Muscle layer of duodenum (tissue), 2 donors: ENCODE data around the gene PAX9.

Experiments
- H3K27ac ChIP-seq: one replicate; pipeline ENCODE4 v1.7.0; 2013; ENCODE audit warnings: mild to moderate bottlenecking, low read length
- H3K27me3 ChIP-seq: one replicate; pipeline ENCODE4 v1.7.0; 2013; ENCODE audit warnings: low read depth, mild to moderate bottlenecking, control low read depth, low read length
- H3K36me3 ChIP-seq, 2 donors: one replicate each; pipeline ENCODE4 v1.7.0; 2013; ENCODE audit warnings: low read length in 2 of 2, control low read depth in 1 of 2, mild to moderate bottlenecking in 1 of 2; ENCODE audit not compliant: insufficient read depth in 2 of 2, control insufficient read depth in 1 of 2
- H3K4me1 ChIP-seq, 2 donors: one replicate each; pipeline ENCODE4 v1.7.0; 2013; ENCODE audit warnings: low read length in 2 of 2, mild to moderate bottlenecking in 2 of 2, control low read depth in 1 of 2, moderate library complexity in 1 of 2; ENCODE audit not compliant: insufficient read depth in 2 of 2, control insufficient read depth in 1 of 2
- H3K4me3 ChIP-seq, 2 donors: one replicate each; pipeline ENCODE4 v1.7.0; 2013; ENCODE audit warnings: low read length in 2 of 2, low read depth in 1 of 2, mild to moderate bottlenecking in 1 of 2
- H3K9me3 ChIP-seq, 2 donors: one replicate each; pipeline ENCODE4 v1.7.0; 2013; ENCODE audit warnings: low read length in 2 of 2, control low read depth in 1 of 2, mild to moderate bottlenecking in 1 of 2; ENCODE audit not compliant: control insufficient read depth in 1 of 2
- donor health status: healthy.

PAX9 gene

DNA sequence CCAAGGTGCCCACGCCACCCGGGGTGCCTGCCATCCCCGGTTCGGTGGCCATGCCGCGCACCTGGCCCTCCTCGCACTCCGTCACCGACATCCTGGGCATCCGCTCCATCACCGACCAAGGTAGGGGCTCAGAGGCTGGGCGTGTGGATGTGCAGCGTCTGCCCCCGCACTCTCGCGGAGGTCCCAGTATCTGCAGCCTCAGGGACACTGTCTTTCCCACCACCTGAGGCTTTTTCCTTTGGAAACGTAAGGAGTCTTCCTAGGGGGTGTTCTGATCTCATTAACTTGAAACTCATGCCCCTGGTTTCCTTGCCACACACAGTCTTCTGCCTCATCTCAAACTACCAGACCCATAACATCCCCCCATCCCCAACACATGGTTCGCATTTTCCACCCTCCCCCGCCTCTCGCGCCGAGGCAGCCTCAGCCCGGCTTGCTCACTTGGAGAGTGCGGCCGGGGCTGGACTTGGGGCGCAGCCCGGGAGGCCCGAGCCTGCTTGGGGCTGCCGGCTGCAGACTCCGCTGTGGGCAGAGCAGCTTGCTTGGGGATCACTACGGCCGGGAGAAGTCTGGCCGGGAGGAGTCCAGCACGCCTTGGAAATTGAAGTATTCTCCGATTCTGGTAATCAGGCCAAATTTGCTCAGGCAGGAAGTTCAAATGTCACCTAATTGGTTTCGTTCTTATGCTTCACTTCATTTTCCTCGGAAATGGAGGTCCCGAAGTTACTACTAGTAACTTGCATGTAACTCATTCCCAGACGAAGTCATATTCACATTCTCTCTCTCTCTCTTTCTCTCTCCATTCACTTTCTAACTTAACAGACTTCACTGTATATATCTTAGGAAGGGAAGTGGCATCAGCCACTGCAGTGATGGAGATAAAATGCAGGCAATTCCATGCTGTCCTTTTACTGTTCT, 2.0 kb downstream of the PAX9 start:
- H3K9me3 ChIP-seq = no peaks in the 10 kb centered on the region
- H3K4me3 ChIP-seq = peak overlapping the region; percentile 42 to 49
- H3K4me1 ChIP-seq = peaks cover 0 to 52% of the 10 kb centered on the region in 2 donors
- H3K27ac ChIP-seq = no peak overlapping the region
- H3K36me3 ChIP-seq = no peaks in the 10 kb centered on the region
- H3K27me3 ChIP-seq = peaks cover 90% of the 10 kb centered on the region

GRCh38 chr14:36664322-36665193, 2.9 kb downstream of the PAX9 start:
- H3K4me1 ChIP-seq = peaks cover 0 to 48% of the 10 kb centered on the region in 2 donors
- no peak overlapping the region for H3K27ac ChIP-seq
- H3K27me3 ChIP-seq = peaks cover 81% of the 10 kb centered on the region
- H3K9me3 ChIP-seq = no peaks in the 10 kb centered on the region
- peak overlapping the region in 1 of 2 donors; percentile 49 for H3K4me3 ChIP-seq
- no peaks in the 10 kb centered on the region for H3K36me3 ChIP-seq

DNA sequence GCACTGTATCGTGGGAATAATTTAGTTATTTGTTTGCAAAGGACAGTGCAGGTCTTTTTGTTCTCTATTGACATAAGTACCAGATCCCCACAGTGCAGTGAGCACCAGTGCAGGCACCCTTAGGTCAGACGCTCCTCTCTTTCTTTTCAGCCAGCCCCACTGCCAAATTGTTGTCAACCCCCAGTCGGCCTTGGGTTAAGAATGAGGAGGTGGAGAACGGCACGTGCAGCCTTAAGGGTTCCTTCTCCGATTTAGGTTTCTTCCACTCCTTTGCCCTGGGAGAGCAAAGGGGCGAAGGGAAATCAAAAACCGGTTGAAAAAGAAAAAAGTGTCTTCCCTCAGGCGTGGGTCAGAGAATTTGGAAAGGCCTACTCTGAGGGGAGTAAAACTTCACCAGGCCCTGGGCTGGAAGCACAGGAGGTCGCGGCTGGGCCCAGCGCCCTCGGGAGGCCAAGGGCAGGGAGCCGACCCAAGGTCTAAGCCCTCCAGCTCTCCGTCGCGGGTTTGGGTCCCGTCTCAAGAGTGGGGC, 4.3 kb downstream of the PAX9 start:
- H3K36me3 ChIP-seq = no peaks in the 10 kb centered on the region
- H3K4me3 ChIP-seq = peak overlapping the region in 1 of 2 donors; percentile 6
- no peak overlapping the region for H3K27ac ChIP-seq
- H3K4me1 ChIP-seq = peaks cover 0 to 48% of the 10 kb centered on the region in 2 donors
- no peaks in the 10 kb centered on the region for H3K9me3 ChIP-seq
- peaks cover 69% of the 10 kb centered on the region for H3K27me3 ChIP-seq

GRCh38 chr14:36666416-36667206, 5.0 kb downstream of the PAX9 start:
- Histone ChIP-seq H3K4me1 (peaks cover 0 to 43% of the 10 kb centered on the region in 2 donors), H3K36me3 (no peaks in the 10 kb centered on the region), H3K4me3 (peak overlapping the region in 1 of 2 donors; percentile 6), H3K27ac (no peak overlapping the region), H3K27me3 (peaks cover 68% of the 10 kb centered on the region), H3K9me3 (no peaks in the 10 kb centered on the region)

GRCh38 chr14:36667679-36668078, 6.0 kb downstream of the PAX9 start:
- Histone ChIP-seq H3K4me3 (no peak overlapping the region), H3K4me1 (peaks cover 0 to 32% of the 10 kb centered on the region in 2 donors), H3K36me3 (no peaks in the 10 kb centered on the region), H3K9me3 (no peaks in the 10 kb centered on the region), H3K27ac (no peak overlapping the region), H3K27me3 (peaks cover 58% of the 10 kb centered on the region)

DNA sequence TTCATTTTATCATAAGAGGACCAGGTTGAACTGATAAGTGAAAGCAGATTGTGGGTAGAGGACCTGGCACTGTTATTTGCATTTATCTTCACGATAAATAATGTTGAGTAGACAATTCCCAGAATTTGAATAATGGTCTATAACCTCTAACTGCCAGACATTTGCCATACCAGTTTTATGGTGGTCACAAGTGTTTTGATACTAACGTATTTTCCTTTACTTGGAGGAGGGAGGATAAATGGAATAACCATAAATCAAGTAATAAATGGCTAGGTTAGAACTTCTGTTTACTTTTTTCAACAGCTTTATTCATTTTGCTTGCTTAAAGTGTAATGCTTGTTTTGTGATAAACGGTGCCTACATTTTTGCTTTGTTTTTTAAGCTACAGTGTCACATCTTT, 9.5 kb downstream of the PAX9 start:
- Histone ChIP-seq H3K27ac (no peak overlapping the region), H3K9me3 (no peaks in the 10 kb centered on the region), H3K4me3 (no peak overlapping the region), H3K36me3 (no peaks in the 10 kb centered on the region), H3K27me3 (peaks cover 29% of the 10 kb centered on the region), H3K4me1 (peaks cover 0 to 10% of the 10 kb centered on the region in 2 donors)

DNA sequence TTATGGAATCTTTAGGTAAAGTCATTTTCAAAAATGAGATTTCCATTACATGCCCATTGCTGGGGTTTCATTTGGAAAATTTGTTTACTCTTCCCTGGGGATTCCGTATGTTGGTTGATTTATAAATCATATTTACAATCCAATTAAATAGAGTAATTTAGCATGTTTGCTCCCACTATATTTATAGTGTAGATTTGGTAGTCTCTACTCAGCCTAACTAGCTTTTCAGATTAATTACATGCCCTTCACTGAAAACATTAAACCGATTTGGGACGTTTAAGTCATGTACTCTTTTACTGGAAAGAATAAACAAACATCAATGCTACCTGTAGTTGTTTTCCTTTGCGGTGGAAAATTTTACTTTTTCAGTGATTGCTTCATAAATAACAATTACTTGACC, 10.4 kb downstream of the PAX9 start:
- Histone ChIP-seq H3K9me3 (no peaks in the 10 kb centered on the region), H3K27me3 (peaks cover 20% of the 10 kb centered on the region)

GRCh38 chr14:36674659-36675058, 13.0 kb downstream of the PAX9 start:
- Histone ChIP-seq H3K9me3 (no peaks in the 10 kb centered on the region), H3K4me1 (no peaks in the 10 kb centered on the region), H3K27ac (no peak overlapping the region), H3K27me3 (peaks cover 14% of the 10 kb centered on the region), H3K4me3 (no peak overlapping the region), H3K36me3 (no peaks in the 10 kb centered on the region)

More for the DNA sequence above, 10.4 kb downstream of the PAX9 start:
- Histone ChIP-seq H3K36me3 (no peaks in the 10 kb centered on the region), H3K4me3 (no peak overlapping the region), H3K27ac (no peak overlapping the region), H3K4me1 (peaks cover 0 to under 1% of the 10 kb centered on the region in 2 donors)

GRCh38 chr14:36675581-36675980, 13.9 kb downstream of the PAX9 start:
- H3K4me3 ChIP-seq = no peak overlapping the region
- peaks cover 14% of the 10 kb centered on the region for H3K27me3 ChIP-seq
- no peak overlapping the region for H3K27ac ChIP-seq

GRCh38 chr14:36676236-36676635, 14.6 kb downstream of the PAX9 start:
- no peak overlapping the region for H3K27ac ChIP-seq
- H3K36me3 ChIP-seq = no peaks in the 10 kb centered on the region
- H3K9me3 ChIP-seq = no peaks in the 10 kb centered on the region
- H3K4me3 ChIP-seq = no peak overlapping the region
- peaks cover 9% of the 10 kb centered on the region for H3K27me3 ChIP-seq
- no peaks in the 10 kb centered on the region for H3K4me1 ChIP-seq

More at GRCh38 chr14:36675581-36675980, 13.9 kb downstream of the PAX9 start:
- Histone ChIP-seq H3K36me3 (no peaks in the 10 kb centered on the region), H3K9me3 (no peaks in the 10 kb centered on the region), H3K4me1 (no peaks in the 10 kb centered on the region)
